ENCODE results near the gene EFCAB13. TPM values are rescaled to one million over a fixed set of nuclear protein-coding genes. Genes with fewer than 3 reads are reported as not detected.

EFCAB13 gene
- polyA plus RNA-seq = 9.4 TPM
- long read RNA-seq, donor 1 = 0 reads
- long read RNA-seq, donor 2 = 0 reads
- long read RNA-seq, donor 3 = 0 reads
- long read RNA-seq, donor 4 = 0 reads
- long read RNA-seq, donor 5 = 0 reads
- long read RNA-seq, donor 6 = 0 reads
- long read RNA-seq, donor 7 = 0 reads
- long read RNA-seq, donor 8 = 0 reads
- long read RNA-seq, donor 9 = 0 reads
- long read RNA-seq, donor 10 = 0 reads
- long read RNA-seq, donor 11 = 0 reads

GRCh38 chr17:47323382-47324223 lies at the start of gene EFCAB13:
EFCAB13 (plus strand) TSS chr17:47323955; CDS start chr17:47328354, 4,399 bp downstream.
- Histone ChIP-seq H3K4me3 (ENCODE audit: low read length) (peak within 1 kb of the TSS; percentile 90), H3K27ac (ENCODE audit: low read length) (peak within 1 kb of the TSS; percentile 93), H3K36me3 (ENCODE audit: control insufficient read depth, insufficient read depth, low read length) (no peaks in the 10 kb centered on the region), H3K9me3 (ENCODE audit: control insufficient read depth, low read depth, low read length) (peaks cover 3% of the 10 kb centered on the region), H3K27me3 (ENCODE audit: control insufficient read depth, insufficient read depth, low read length) (no peaks in the 10 kb centered on the region), H3K4me1 (ENCODE audit: control insufficient read depth, insufficient read depth, low read length) (no peaks in the 10 kb centered on the region)
- 0% methylated on average over 2 of the region's 72 CpGs for WGBS (ENCODE audit: insufficient coverage, low lambda C conversion rate)
- peak; percentile 93 to 94 for DNase-seq

GRCh38 chr17:47274319-47275069 lies 49.3 kb upstream of the EFCAB13 start:
- Histone ChIP-seq H3K27ac (ENCODE audit: low read length) (peak overlapping the region; percentile 73), H3K36me3 (ENCODE audit: control insufficient read depth, insufficient read depth, low read length) (no peaks in the 10 kb centered on the region), H3K4me1 (ENCODE audit: control insufficient read depth, insufficient read depth, low read length) (peaks cover 28% of the 10 kb centered on the region), H3K4me3 (ENCODE audit: low read length) (no peak overlapping the region), H3K9me3 (ENCODE audit: control insufficient read depth, low read depth, low read length) (no peaks in the 10 kb centered on the region), H3K27me3 (ENCODE audit: control insufficient read depth, insufficient read depth, low read length) (no peaks in the 10 kb centered on the region)
- DNase-seq = no peak
- 86% methylated on average over 1 of the region's 5 CpGs for WGBS (ENCODE audit: insufficient coverage, low lambda C conversion rate)

- no CpG with 5 or more reads among the region's 13 CpGs for WGBS (ENCODE audit: insufficient coverage, low lambda C conversion rate)
- Histone ChIP-seq H3K9me3 (ENCODE audit: control insufficient read depth, low read depth, low read length) (no peaks in the 10 kb centered on the region), H3K4me1 (ENCODE audit: control insufficient read depth, insufficient read depth, low read length) (peaks cover 28% of the 10 kb centered on the region), H3K4me3 (ENCODE audit: low read length) (no peak overlapping the region), H3K27ac (ENCODE audit: low read length) (peak overlapping the region; percentile 73), H3K27me3 (ENCODE audit: control insufficient read depth, insufficient read depth, low read length) (no peaks in the 10 kb centered on the region), H3K36me3 (ENCODE audit: control insufficient read depth, insufficient read depth, low read length) (no peaks in the 10 kb centered on the region)
- DNase-seq = peak; percentile 47 to 58
These were observed 48.3 kb upstream of the EFCAB13 start for GRCh38 chr17:47275245-47275984.

GRCh38 chr17:47276444-47276843 lies 47.3 kb upstream of the EFCAB13 start:
- H3K4me3 ChIP-seq (ENCODE audit: low read length) = no peak overlapping the region
- WGBS (ENCODE audit: insufficient coverage, low lambda C conversion rate) = 70% methylated on average over 2 of the region's 3 CpGs
- peak overlapping the region; percentile 73 for H3K27ac ChIP-seq (ENCODE audit: low read length)
- no peaks in the 10 kb centered on the region for H3K27me3 ChIP-seq (ENCODE audit: control insufficient read depth, insufficient read depth, low read length)
- H3K36me3 ChIP-seq (ENCODE audit: control insufficient read depth, insufficient read depth, low read length) = no peaks in the 10 kb centered on the region
- H3K9me3 ChIP-seq (ENCODE audit: control insufficient read depth, low read depth, low read length) = no peaks in the 10 kb centered on the region
- peaks cover 28% of the 10 kb centered on the region for H3K4me1 ChIP-seq (ENCODE audit: control insufficient read depth, insufficient read depth, low read length)
- DNase-seq = peak; percentile 16 to 52

- H3K36me3 ChIP-seq (ENCODE audit: control insufficient read depth, insufficient read depth, low read length) = no peaks in the 10 kb centered on the region
- peaks cover 28% of the 10 kb centered on the region for H3K4me1 ChIP-seq (ENCODE audit: control insufficient read depth, insufficient read depth, low read length)
- H3K9me3 ChIP-seq (ENCODE audit: control insufficient read depth, low read depth, low read length) = no peaks in the 10 kb centered on the region
- peak; percentile 51 to 62 for DNase-seq
- no CpG with 5 or more reads among the region's 10 CpGs for WGBS (ENCODE audit: insufficient coverage, low lambda C conversion rate)
- H3K4me3 ChIP-seq (ENCODE audit: low read length) = no peak overlapping the region
- no peaks in the 10 kb centered on the region for H3K27me3 ChIP-seq (ENCODE audit: control insufficient read depth, insufficient read depth, low read length)
- peak overlapping the region; percentile 73 for H3K27ac ChIP-seq (ENCODE audit: low read length)
These were observed 46.9 kb upstream of the EFCAB13 start for GRCh38 chr17:47276868-47277267.

- Histone ChIP-seq H3K4me1 (ENCODE audit: control insufficient read depth, insufficient read depth, low read length) (peaks cover 28% of the 10 kb centered on the region), H3K36me3 (ENCODE audit: control insufficient read depth, insufficient read depth, low read length) (no peaks in the 10 kb centered on the region), H3K27ac (ENCODE audit: low read length) (no peak overlapping the region), H3K27me3 (ENCODE audit: control insufficient read depth, insufficient read depth, low read length) (no peaks in the 10 kb centered on the region), H3K9me3 (ENCODE audit: control insufficient read depth, low read depth, low read length) (no peaks in the 10 kb centered on the region), H3K4me3 (ENCODE audit: low read length) (no peak overlapping the region)
- DNase-seq = no peak
- WGBS (ENCODE audit: insufficient coverage, low lambda C conversion rate) = 67% methylated on average over 1 of the region's 1 CpG
These were observed 45.8 kb upstream of the EFCAB13 start for GRCh38 chr17:47277921-47278320.

GRCh38 chr17:47278561-47278960 lies 45.2 kb upstream of the EFCAB13 start:
- no peaks in the 10 kb centered on the region for H3K27me3 ChIP-seq (ENCODE audit: control insufficient read depth, insufficient read depth, low read length)
- no peaks in the 10 kb centered on the region for H3K9me3 ChIP-seq (ENCODE audit: control insufficient read depth, low read depth, low read length)
- no CpG with 5 or more reads among the region's 4 CpGs for WGBS (ENCODE audit: insufficient coverage, low lambda C conversion rate)
- peak overlapping the region; percentile 57 for H3K27ac ChIP-seq (ENCODE audit: low read length)
- no peaks in the 10 kb centered on the region for H3K36me3 ChIP-seq (ENCODE audit: control insufficient read depth, insufficient read depth, low read length)
- no peak for DNase-seq
- no peak overlapping the region for H3K4me3 ChIP-seq (ENCODE audit: low read length)
- peaks cover 28% of the 10 kb centered on the region for H3K4me1 ChIP-seq (ENCODE audit: control insufficient read depth, insufficient read depth, low read length)

GRCh38 chr17:47279062-47279801 lies 44.5 kb upstream of the EFCAB13 start:
- peak; percentile 35 to 59 for DNase-seq
- H3K4me1 ChIP-seq (ENCODE audit: control insufficient read depth, insufficient read depth, low read length) = peaks cover 28% of the 10 kb centered on the region
- WGBS (ENCODE audit: insufficient coverage, low lambda C conversion rate) = 50% methylated on average over 1 of the region's 10 CpGs

GRCh38 chr17:47280072-47280811 lies 43.5 kb upstream of the EFCAB13 start:
- H3K36me3 ChIP-seq (ENCODE audit: control insufficient read depth, insufficient read depth, low read length) = no peaks in the 10 kb centered on the region
- peak overlapping the region; percentile 57 for H3K27ac ChIP-seq (ENCODE audit: low read length)
- no peak for DNase-seq
- H3K4me3 ChIP-seq (ENCODE audit: low read length) = no peak overlapping the region
- H3K27me3 ChIP-seq (ENCODE audit: control insufficient read depth, insufficient read depth, low read length) = no peaks in the 10 kb centered on the region
- H3K4me1 ChIP-seq (ENCODE audit: control insufficient read depth, insufficient read depth, low read length) = peaks cover 22% of the 10 kb centered on the region
- 100% methylated on average over 1 of the region's 14 CpGs for WGBS (ENCODE audit: insufficient coverage, low lambda C conversion rate)
- no peaks in the 10 kb centered on the region for H3K9me3 ChIP-seq (ENCODE audit: control insufficient read depth, low read depth, low read length)

More at GRCh38 chr17:47279062-47279801, 44.5 kb upstream of the EFCAB13 start:
- no peaks in the 10 kb centered on the region for H3K9me3 ChIP-seq (ENCODE audit: control insufficient read depth, low read depth, low read length)
- no peaks in the 10 kb centered on the region for H3K27me3 ChIP-seq (ENCODE audit: control insufficient read depth, insufficient read depth, low read length)
- no peak overlapping the region for H3K4me3 ChIP-seq (ENCODE audit: low read length)
- no peaks in the 10 kb centered on the region for H3K36me3 ChIP-seq (ENCODE audit: control insufficient read depth, insufficient read depth, low read length)
- H3K27ac ChIP-seq (ENCODE audit: low read length) = peak overlapping the region; percentile 57

Data from large intestine (tissue), 12 donors.